Endothelial cell (in vitro differentiated cells): Measurements from ENCODE around the gene ARHGAP8. TPM values are rescaled to one million over a fixed set of nuclear protein-coding genes. Genes with fewer than 3 reads are reported as not detected.
"Not testable (repeated sequence)": the region's sequence is repeated elsewhere in the genome, so short reads cannot be mapped to it uniquely, and the experiment has no call there.

Source experiments
- DNase-seq: peaks from one replicate; pipeline ENCODE4 v3.0.0; 2021; ENCODE audit warnings: low spot score
- H3K27ac Mint-ChIP-seq: one replicate; pipeline ENCODE4 v1.8.0; 2021; ENCODE audit warnings: mixed read lengths, inconsistent platforms; ENCODE audit not compliant: unreplicated experiment
- H3K27me3 Mint-ChIP-seq: one replicate; pipeline ENCODE4 v1.8.0; 2021; ENCODE audit warnings: mild to moderate bottlenecking, moderate library complexity, mixed read lengths, inconsistent platforms; ENCODE audit not compliant: unreplicated experiment
- H3K36me3 Mint-ChIP-seq: one replicate; pipeline ENCODE4 v1.8.0; 2021; ENCODE audit warnings: mild to moderate bottlenecking, low read depth, mixed read lengths, inconsistent platforms; ENCODE audit not compliant: unreplicated experiment
- H3K4me1 Mint-ChIP-seq: one replicate; pipeline ENCODE4 v1.8.0; 2021; ENCODE audit warnings: mild to moderate bottlenecking, mixed read lengths, inconsistent platforms; ENCODE audit not compliant: unreplicated experiment
- H3K4me3 Mint-ChIP-seq: one replicate; pipeline ENCODE4 v1.8.0; 2021; ENCODE audit warnings: mild to moderate bottlenecking, mixed read lengths, inconsistent platforms; ENCODE audit not compliant: unreplicated experiment
- H3K9me3 Mint-ChIP-seq: one replicate; pipeline ENCODE4 v1.8.0; 2021; ENCODE audit warnings: mixed read lengths, inconsistent platforms; ENCODE audit not compliant: unreplicated experiment
- total RNA-seq: library from RNA; stranded (reverse); fragmentation: NEBNext Ultra II Directional; extraction: Animal tissue kit (Norgen Biotek cat#: 25700); gene quantifications from one replicate; pipeline ENCODE4 v1.2.1, GENCODE V29; 2021; ENCODE audit not compliant: unreplicated experiment
- TF ChIP-seq, protein P1 (sequence below): fragments of 200-600 bp; sonication (generic); IDR thresholded peaks from one replicate; pipeline ENCODE4 v1.5.0; 2021; ENCODE audit warnings: antibody characterized with exemption; ENCODE audit not compliant: unreplicated experiment

ARHGAP8 gene
- total RNA-seq, 1 donor from 2014 or later: 0.80 TPM

DNA sequence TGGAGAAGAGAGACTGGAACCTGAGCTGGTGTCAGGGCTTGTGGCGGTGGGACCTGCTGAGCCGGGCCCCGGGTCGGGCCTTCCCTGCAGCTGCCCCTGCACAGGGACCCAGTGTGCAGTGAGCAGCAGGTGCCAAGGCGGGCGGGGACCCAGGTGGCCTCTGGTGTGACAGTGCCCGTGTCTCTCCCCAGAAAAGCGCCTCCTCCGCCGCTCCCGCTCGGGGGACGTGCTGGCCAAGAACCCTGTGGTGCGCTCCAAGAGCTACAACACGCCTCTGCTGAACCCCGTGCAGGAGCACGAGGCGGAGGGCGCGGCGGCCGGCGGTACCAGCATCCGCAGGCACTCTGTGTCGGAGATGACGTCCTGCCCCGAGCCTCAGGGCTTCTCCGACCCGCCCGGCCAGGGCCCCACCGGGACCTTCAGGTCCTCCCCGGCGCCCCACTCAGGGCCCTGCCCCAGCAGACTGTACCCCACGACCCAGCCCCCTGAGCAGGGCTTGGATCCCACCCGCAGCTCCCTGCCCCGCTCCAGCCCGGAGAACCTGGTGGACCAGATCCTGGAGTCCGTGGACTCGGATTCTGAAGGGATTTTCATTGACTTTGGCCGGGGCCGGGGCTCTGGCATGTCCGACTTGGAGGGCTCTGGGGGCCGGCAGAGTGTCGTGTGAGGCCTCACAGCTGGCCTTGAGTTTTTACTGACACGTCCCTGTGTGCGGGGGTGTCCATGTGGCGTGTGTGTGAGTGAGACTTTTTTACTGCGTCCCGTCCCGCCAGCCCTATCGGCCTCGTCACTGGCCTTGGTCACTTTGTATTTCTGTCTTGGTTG lies 15.6 kb upstream of the ARHGAP8 start:
- H3K4me1 Mint-ChIP-seq: no peaks in the 10 kb centered on the region
- peaks cover 11% of the 10 kb centered on the region for H3K27me3 Mint-ChIP-seq
- peaks cover 3% of the 10 kb centered on the region for H3K36me3 Mint-ChIP-seq
- no peak for DNase-seq
- TF ChIP-seq, protein P1, sequence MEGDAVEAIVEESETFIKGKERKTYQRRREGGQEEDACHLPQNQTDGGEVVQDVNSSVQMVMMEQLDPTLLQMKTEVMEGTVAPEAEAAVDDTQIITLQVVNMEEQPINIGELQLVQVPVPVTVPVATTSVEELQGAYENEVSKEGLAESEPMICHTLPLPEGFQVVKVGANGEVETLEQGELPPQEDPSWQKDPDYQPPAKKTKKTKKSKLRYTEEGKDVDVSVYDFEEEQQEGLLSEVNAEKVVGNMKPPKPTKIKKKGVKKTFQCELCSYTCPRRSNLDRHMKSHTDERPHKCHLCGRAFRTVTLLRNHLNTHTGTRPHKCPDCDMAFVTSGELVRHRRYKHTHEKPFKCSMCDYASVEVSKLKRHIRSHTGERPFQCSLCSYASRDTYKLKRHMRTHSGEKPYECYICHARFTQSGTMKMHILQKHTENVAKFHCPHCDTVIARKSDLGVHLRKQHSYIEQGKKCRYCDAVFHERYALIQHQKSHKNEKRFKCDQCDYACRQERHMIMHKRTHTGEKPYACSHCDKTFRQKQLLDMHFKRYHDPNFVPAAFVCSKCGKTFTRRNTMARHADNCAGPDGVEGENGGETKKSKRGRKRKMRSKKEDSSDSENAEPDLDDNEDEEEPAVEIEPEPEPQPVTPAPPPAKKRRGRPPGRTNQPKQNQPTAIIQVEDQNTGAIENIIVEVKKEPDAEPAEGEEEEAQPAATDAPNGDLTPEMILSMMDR: no peak
- no peak overlapping the region for H3K27ac Mint-ChIP-seq
- H3K4me3 Mint-ChIP-seq: no peak overlapping the region
- H3K9me3 Mint-ChIP-seq: no peaks in the 10 kb centered on the region

DNA sequence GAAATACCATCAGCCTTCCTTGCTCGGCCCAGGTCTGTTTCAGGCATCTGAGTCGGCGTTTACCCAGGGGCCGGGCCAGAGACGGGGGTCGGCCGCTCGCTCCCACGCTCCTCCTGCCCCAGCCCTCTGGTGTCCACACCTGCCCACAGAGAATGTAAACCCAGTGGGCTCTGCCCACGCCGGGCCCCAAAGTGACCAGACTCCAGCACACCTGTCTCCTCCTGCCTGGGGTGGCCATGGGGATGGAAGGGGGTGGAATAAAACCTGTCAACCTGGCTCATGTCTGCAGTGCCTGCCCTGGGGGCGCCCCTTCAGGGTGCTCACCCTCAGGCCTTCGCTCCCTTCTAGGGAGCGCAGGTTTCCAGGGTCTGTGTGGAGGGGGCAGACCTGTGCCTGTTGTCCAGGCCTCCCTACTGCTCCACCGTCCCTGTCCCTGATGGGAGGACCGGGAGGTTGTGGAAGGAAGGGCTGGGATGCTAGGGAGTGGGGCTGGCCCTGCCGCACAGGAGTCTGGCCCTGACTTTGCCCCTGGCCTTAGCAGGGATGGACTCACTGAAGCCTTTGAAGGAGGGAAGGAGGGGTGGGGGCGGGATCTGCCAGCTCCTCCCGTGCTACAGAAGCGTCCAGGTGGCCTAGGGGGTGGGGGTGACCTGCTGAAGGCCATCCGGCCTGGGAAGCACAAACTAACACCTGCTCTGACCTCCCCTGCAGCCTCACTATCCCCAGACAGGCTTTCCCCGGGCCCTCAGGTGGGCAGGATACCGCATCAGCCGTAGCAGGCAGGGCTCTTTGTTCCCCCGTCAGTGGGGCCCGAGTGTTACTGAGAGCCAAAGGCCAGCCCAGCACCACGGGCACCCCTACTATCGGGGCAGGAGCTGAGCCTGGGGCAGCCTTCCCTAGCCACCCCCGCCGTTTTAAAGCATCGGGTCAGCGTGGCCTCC lies 14.7 kb upstream of the ARHGAP8 start:
- DNase-seq: no peak
- Mint-ChIP-seq H3K9me3 (no peaks in the 10 kb centered on the region), H3K4me3 (no peak overlapping the region), H3K4me1 (no peaks in the 10 kb centered on the region), H3K36me3 (peaks cover under 1% of the 10 kb centered on the region), H3K27ac (no peak overlapping the region), H3K27me3 (peaks cover 12% of the 10 kb centered on the region)
- TF ChIP-seq, protein P1: no peak

DNA sequence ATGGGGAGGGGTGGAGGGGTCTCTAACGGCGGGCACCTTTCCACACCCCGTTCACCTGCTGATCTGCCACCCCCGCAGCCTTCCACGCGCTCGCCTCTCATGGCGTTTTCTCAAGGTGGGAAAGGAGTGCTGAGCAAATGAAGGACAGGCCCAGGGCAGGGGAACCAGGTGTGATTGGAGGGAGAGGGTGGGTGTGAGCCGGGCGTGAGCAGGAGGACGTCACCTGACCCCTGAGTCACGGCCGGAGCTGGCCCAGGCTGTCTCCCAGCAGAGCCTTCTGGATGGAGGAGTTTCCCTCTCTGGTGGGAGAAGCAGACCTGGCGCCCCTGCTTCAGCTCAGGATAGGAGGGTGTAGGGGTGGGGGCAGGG lies 14.0 kb upstream of the ARHGAP8 start:
- no peak for DNase-seq
- Mint-ChIP-seq H3K27me3 (peaks cover 10% of the 10 kb centered on the region), H3K27ac (no peak overlapping the region), H3K4me1 (no peaks in the 10 kb centered on the region), H3K36me3 (no peaks in the 10 kb centered on the region), H3K9me3 (no peaks in the 10 kb centered on the region), H3K4me3 (no peak overlapping the region)
- TF ChIP-seq, protein P1: no peak

DNA sequence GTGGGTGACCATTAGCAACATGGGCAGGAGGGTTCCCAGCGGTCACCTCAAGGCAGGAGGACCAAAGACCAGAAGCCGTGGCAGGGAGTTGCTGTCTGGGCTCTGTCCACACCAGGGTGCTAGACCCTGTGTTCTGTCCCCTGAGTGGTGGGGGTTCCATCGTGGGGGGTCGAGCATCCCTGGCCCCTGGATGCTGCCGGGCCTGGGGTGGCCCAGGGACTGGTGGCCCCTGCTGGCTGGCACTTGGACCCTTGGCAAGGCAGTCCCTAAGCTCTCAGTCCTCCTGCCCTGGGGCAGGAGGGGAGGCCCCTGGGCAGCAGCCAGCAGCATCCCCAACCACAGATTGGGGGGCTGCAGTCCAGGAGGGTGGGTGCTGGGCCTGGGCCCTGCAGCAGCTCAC lies 13.4 kb upstream of the ARHGAP8 start:
- Mint-ChIP-seq H3K9me3 (no peaks in the 10 kb centered on the region), H3K27ac (no peak overlapping the region), H3K36me3 (no peaks in the 10 kb centered on the region), H3K27me3 (peaks cover 12% of the 10 kb centered on the region), H3K4me3 (no peak overlapping the region), H3K4me1 (no peaks in the 10 kb centered on the region)
- TF ChIP-seq, protein P1: no peak
- DNase-seq: no peak

DNA sequence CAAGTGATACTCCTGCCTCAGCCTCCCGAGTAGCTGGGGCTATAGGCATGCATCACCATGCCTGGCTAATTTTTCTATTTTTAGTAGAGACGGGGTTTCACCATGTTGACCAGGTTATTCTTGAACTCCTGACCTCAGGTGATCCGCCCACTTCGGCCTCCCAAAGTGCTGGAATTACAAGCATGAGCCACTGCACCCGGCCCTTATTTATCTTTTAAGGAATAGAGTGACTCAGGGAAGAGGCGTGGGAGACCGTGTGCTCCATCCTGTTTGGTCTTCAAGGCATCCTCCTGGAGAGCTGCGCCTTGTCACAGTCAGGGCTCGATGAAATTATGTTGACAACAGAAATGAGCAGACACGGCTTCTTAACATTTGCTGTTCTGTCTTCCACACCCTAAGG lies 12.7 kb upstream of the ARHGAP8 start:
- H3K27me3 Mint-ChIP-seq: peaks cover 12% of the 10 kb centered on the region
- not testable (repeated sequence) for H3K4me3 Mint-ChIP-seq, H3K4me1 Mint-ChIP-seq, H3K9me3 Mint-ChIP-seq, H3K36me3 Mint-ChIP-seq, DNase-seq, H3K27ac Mint-ChIP-seq
